Upper lobe of right lung (tissue), 1 donor: ENCODE results near the gene C1S. TPM values are rescaled to one million over a fixed set of nuclear protein-coding genes. Genes with fewer than 3 reads are reported as not detected.

Experiments
- ATAC-seq: fragments of 200-7000 bp; cut with Tn5 transposase; one replicate; pipeline ENCODE4 v1.9.1; 2020; ENCODE audit warnings: mild to moderate bottlenecking, moderate library complexity
- DNase-seq: peaks from one replicate; pipeline ENCODE4 v3.0.0-alpha.2; 2020
- H3K27ac ChIP-seq: fragments of 200-600 bp; one replicate; pipeline ENCODE4 v1.8.0; 2022
- H3K27me3 ChIP-seq: fragments of 200-600 bp; one replicate; pipeline ENCODE4 v1.8.0; 2022; ENCODE audit warnings: mild to moderate bottlenecking
- H3K36me3 ChIP-seq: fragments of 200-600 bp; one replicate; pipeline ENCODE4 v1.8.0; 2022
- H3K4me1 ChIP-seq: fragments of 200-600 bp; one replicate; pipeline ENCODE4 v1.8.0; 2022
- H3K4me3 ChIP-seq: fragments of 200-600 bp; one replicate; pipeline ENCODE4 v1.8.0; 2022; ENCODE audit warnings: mild to moderate bottlenecking
- H3K9me3 ChIP-seq: fragments of 200-600 bp; one replicate; pipeline ENCODE4 v1.8.0; 2022
- intact Hi-C: fragments of 100-400 bp; cut with DNase I; formaldehyde crosslinking; loops from one replicate; pipeline ENCODE4 v1.11.0; 2022
- total RNA-seq: library from RNA; stranded (reverse); fragmentation: NEBNext Ultra II Directional; extraction: Animal tissue kit (Norgen Biotek cat#: 25700); gene quantifications from one replicate; pipeline ENCODE4 v1.2.1, GENCODE V29; 2021
- TF ChIP-seq, protein P1 (sequence below): fragments of 200-600 bp; IDR thresholded peaks from one replicate; pipeline ENCODE4 v1.8.0; 2022; ENCODE audit warnings: antibody characterized with exemption
- donor health status: DM: no; HTN: yes; CAD: no; lungs with severe emphysema.

The C1S gene
- total RNA-seq, 1 donor from 2014 or later: 321 TPM

DNA sequence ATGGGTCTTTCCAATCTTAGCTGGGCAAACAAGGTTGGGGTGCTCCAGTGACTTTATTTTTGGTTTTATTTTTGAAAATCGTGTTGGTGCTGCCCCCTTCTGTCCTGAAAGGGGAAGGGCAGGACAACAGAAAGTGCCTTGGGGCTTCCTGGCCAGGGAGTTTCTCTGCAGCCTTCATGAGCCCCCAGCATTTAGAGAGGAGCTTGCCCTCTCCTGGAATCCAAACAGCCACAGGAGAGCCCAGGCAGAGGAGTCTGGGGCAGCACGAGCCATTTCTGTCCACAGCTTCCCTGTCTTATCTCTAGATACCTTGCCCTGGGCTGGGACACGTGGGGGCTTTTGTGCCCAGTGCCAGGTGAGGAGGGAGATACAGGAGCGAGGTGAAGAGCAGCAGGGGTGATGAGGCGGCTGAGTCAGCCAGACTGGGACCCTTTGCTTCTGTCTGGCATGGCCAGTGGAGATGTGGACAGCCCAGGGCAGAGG, 52.9 kb downstream of the C1S start:
- DNase-seq: peak; percentile 52
- H3K27ac ChIP-seq: no peak overlapping the region
- H3K36me3 ChIP-seq: peaks cover 16% of the 10 kb centered on the region
- H3K27me3 ChIP-seq: no peaks in the 10 kb centered on the region
- peak; percentile 38 for ATAC-seq
- no peaks in the 10 kb centered on the region for H3K9me3 ChIP-seq
- TF ChIP-seq, protein P1, sequence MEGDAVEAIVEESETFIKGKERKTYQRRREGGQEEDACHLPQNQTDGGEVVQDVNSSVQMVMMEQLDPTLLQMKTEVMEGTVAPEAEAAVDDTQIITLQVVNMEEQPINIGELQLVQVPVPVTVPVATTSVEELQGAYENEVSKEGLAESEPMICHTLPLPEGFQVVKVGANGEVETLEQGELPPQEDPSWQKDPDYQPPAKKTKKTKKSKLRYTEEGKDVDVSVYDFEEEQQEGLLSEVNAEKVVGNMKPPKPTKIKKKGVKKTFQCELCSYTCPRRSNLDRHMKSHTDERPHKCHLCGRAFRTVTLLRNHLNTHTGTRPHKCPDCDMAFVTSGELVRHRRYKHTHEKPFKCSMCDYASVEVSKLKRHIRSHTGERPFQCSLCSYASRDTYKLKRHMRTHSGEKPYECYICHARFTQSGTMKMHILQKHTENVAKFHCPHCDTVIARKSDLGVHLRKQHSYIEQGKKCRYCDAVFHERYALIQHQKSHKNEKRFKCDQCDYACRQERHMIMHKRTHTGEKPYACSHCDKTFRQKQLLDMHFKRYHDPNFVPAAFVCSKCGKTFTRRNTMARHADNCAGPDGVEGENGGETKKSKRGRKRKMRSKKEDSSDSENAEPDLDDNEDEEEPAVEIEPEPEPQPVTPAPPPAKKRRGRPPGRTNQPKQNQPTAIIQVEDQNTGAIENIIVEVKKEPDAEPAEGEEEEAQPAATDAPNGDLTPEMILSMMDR: peak; percentile 89
- intact Hi-C loops: loop anchor here (10.0 kb wide), 1 partner anchor 149 kb away; no protein-coding TSS in a partner anchor
- no peak overlapping the region for H3K4me3 ChIP-seq
- peaks cover 20% of the 10 kb centered on the region for H3K4me1 ChIP-seq

DNA sequence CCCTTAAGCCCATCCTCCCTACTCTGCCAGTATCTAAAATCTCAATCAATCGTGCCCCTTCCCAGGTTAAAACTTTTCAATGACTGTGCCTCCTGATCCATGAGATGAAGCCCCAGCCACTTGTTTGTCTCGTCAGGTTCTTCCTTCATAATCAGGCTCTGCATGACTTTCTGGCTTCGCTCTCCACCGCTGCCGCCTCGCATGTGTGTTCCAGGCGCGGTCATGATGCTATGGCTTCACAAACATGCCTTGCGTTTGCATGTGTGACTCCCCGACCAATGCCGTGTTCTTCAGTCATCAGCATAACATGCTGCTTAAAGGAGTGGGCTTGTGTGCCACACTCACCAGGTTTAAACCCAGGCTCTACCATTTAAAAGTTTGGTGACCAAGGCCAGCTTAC, 53.5 kb downstream of the C1S start:
- H3K9me3 ChIP-seq: no peaks in the 10 kb centered on the region
- ATAC-seq: no peak
- peak; percentile 29 for DNase-seq
- H3K27ac ChIP-seq: no peak overlapping the region
- TF ChIP-seq, protein P1: no peak
- H3K4me3 ChIP-seq: no peak overlapping the region
- H3K4me1 ChIP-seq: peaks cover 20% of the 10 kb centered on the region
- intact Hi-C loops: loop anchor here (10.0 kb wide), 1 partner anchor 149 kb away; no protein-coding TSS in a partner anchor
- H3K36me3 ChIP-seq: peaks cover 17% of the 10 kb centered on the region
- H3K27me3 ChIP-seq: no peaks in the 10 kb centered on the region

- no peaks in the 10 kb centered on the region for H3K27me3 ChIP-seq
- TF ChIP-seq, protein P1: no peak
- no peak overlapping the region for H3K27ac ChIP-seq
- DNase-seq (no peak), ATAC-seq (no peak)
- H3K4me1 ChIP-seq: peaks cover 13% of the 10 kb centered on the region
- intact Hi-C loops: loop anchor here (10.0 kb wide), 1 partner anchor 150 kb away; no protein-coding TSS in a partner anchor
- no peak overlapping the region for H3K4me3 ChIP-seq
- no peaks in the 10 kb centered on the region for H3K9me3 ChIP-seq
- H3K36me3 ChIP-seq: peaks cover 17% of the 10 kb centered on the region
These were observed 54.3 kb downstream of the C1S start for GRCh38 chr12:7114851-7115250.

DNA sequence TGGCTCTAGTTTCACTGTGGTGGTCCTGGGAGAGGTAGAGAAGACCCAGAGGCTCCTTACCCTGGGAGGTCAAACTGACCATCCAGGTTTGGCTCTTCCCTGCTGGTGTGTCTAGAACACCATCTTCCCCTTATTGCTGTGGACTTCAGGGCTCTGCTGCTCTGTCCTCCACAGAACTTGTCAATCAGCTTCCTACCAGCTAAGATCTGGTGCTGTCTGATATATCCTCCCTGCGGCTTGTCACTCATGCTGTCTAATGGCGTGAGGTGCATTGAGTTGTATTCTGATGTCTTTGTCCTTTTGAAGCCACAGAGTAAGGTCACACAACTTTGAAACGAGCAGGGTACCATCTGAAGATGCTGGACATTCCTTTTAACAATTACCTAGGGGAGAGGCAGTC, 55.7 kb downstream of the C1S start:
- TF ChIP-seq, protein P1: no peak
- Histone ChIP-seq H3K9me3 (no peaks in the 10 kb centered on the region), H3K4me1 (peaks cover 11% of the 10 kb centered on the region), H3K36me3 (peaks cover 17% of the 10 kb centered on the region), H3K27me3 (no peaks in the 10 kb centered on the region), H3K27ac (no peak overlapping the region), H3K4me3 (no peak overlapping the region)
- ATAC-seq (no peak), DNase-seq (peak; percentile 1)
- intact Hi-C loops: loop anchor here (10.0 kb wide), 1 partner anchor 151 kb away; no protein-coding TSS in a partner anchor

GRCh38 chr12:7116916-7117315, 56.4 kb downstream of the C1S start:
- no peaks in the 10 kb centered on the region for H3K27me3 ChIP-seq
- no peak overlapping the region for H3K4me3 ChIP-seq
- H3K9me3 ChIP-seq: no peaks in the 10 kb centered on the region
- peak; percentile 41 for DNase-seq
- no peak for ATAC-seq
- TF ChIP-seq, protein P1: no peak
- H3K4me1 ChIP-seq: peaks cover 11% of the 10 kb centered on the region
- H3K36me3 ChIP-seq: peaks cover 17% of the 10 kb centered on the region
- intact Hi-C loops: loop anchor here (10.0 kb wide), 1 partner anchor 152 kb away; no protein-coding TSS in a partner anchor
- H3K27ac ChIP-seq: no peak overlapping the region
